BE2C (cell line): Measurements from ENCODE around the gene CENPF.
"Not testable (repeated sequence)": the region's sequence is repeated elsewhere in the genome, so short reads cannot be mapped to it uniquely, and the experiment has no call there.

Experiments used
- DNase-seq: peaks from one replicate; pipeline ENCODE4 v3.0.0-alpha.2; 2020
- H3K27me3 ChIP-seq: fragments of 250-450 bp; sonication (Bioruptor Pico); 2 replicates; pipeline ENCODE4 v1.5.1; 2020; ENCODE audit warnings: mild to moderate bottlenecking
- H3K36me3 ChIP-seq: fragments of 250-450 bp; sonication (Bioruptor Pico); 2 replicates; pipeline ENCODE4 v1.5.1; 2020; ENCODE audit warnings: mild to moderate bottlenecking
- H3K4me1 ChIP-seq: fragments of 250-450 bp; sonication (Bioruptor Pico); 2 replicates; pipeline ENCODE4 v1.5.1; 2020
- H3K4me3 ChIP-seq: 2 replicates; pipeline ENCODE4 v1.5.1; 2011; ENCODE audit warnings: low read depth, low read length
- H3K9me3 ChIP-seq: fragments of 250-450 bp; sonication (Bioruptor Pico); 2 replicates; pipeline ENCODE4 v1.5.1; 2020
- CTCF ChIP-seq: IDR thresholded peaks from 2 replicates; pipeline ENCODE4 v1.5.1; 2012; ENCODE audit warnings: mild to moderate bottlenecking, low read depth, low read length

Gene CENPF

GRCh38 chr1:214574598-214575411 lies 28.2 kb upstream of the CENPF start:
- H3K36me3 ChIP-seq = no peaks in the 10 kb centered on the region
- DNase-seq = no peak

GRCh38 chr1:214576120-214576519 lies 26.9 kb upstream of the CENPF start:
- not testable (repeated sequence) for DNase-seq, H3K9me3 ChIP-seq, H3K4me1 ChIP-seq, H3K4me3 ChIP-seq, H3K27me3 ChIP-seq, H3K36me3 ChIP-seq

More at GRCh38 chr1:214574598-214575411, 28.2 kb upstream of the CENPF start:
- no peaks in the 10 kb centered on the region for H3K9me3 ChIP-seq
- H3K4me3 ChIP-seq = no peak overlapping the region
- H3K27me3 ChIP-seq = no peaks in the 10 kb centered on the region
- TF ChIP-seq CTCF = no peak
- H3K4me1 ChIP-seq = no peaks in the 10 kb centered on the region

GRCh38 chr1:214579183-214579582 lies 23.8 kb upstream of the CENPF start:
- Histone ChIP-seq H3K36me3 (no peaks in the 10 kb centered on the region), H3K9me3 (no peaks in the 10 kb centered on the region), H3K4me3 (no peak overlapping the region), H3K4me1 (no peaks in the 10 kb centered on the region), H3K27me3 (peaks cover 5% of the 10 kb centered on the region)
- DNase-seq = no peak
- TF ChIP-seq CTCF = no peak

GRCh38 chr1:214581785-214582184 lies 21.2 kb upstream of the CENPF start:
- Histone ChIP-seq H3K4me1 (no peaks in the 10 kb centered on the region), H3K36me3 (no peaks in the 10 kb centered on the region), H3K4me3 (no peak overlapping the region), H3K27me3 (peaks cover 5% of the 10 kb centered on the region), H3K9me3 (no peaks in the 10 kb centered on the region)
- no peak for TF ChIP-seq CTCF
- no peak for DNase-seq

- Histone ChIP-seq H3K4me1 (no peaks in the 10 kb centered on the region), H3K9me3 (no peaks in the 10 kb centered on the region), H3K36me3 (no peaks in the 10 kb centered on the region), H3K27me3 (peaks cover 5% of the 10 kb centered on the region), H3K4me3 (no peak overlapping the region)
- no peak for DNase-seq
- TF ChIP-seq CTCF = no peak
Observed at GRCh38 chr1:214582289-214582891, 20.6 kb upstream of the CENPF start.

- TF ChIP-seq CTCF = no peak
- Histone ChIP-seq H3K36me3 (no peaks in the 10 kb centered on the region), H3K9me3 (no peaks in the 10 kb centered on the region), H3K27me3 (peaks cover 5% of the 10 kb centered on the region), H3K4me3 (no peak overlapping the region), H3K4me1 (no peaks in the 10 kb centered on the region)
- DNase-seq = no peak
Observed at GRCh38 chr1:214583113-214583512, 19.9 kb upstream of the CENPF start.
